H1 (cell line): ENCODE measurements around the gene TMEM51. TPM values are rescaled to one million over a fixed set of nuclear protein-coding genes. Genes with fewer than 3 reads are reported as not detected.

Source experiments
- CTCF ChIA-PET: fragments of 300-600 bp; sonication (Branson Sonifier 250); formaldehyde crosslinking; loops from one replicate; lab custom pipeline; 2021; ENCODE audit not compliant: partially characterized antibody; lab: Charles Lee
- POLR2A ChIA-PET: fragments of 300-600 bp; sonication (Branson Sonifier 250); formaldehyde crosslinking; loops from one replicate; lab custom pipeline; 2021; ENCODE audit warnings: inconsistent platforms; ENCODE audit not compliant: partially characterized antibody; lab: Charles Lee
- DNase-seq, 2 experiments: peaks; one replicate each; pipeline versions ENCODE4 v3.0.0 to v3.0.0-alpha.2; 2010 to 2022; ENCODE audit warnings: low spot score in 2 of 2, low read depth in 1 of 2, mixed read lengths in 1 of 2
- FAIRE-seq: peaks from 2 replicates; lab custom pipeline; 2011; peaks lifted over from hg19 to GRCh38; lab: Jason Lieb, UNC
- H2AFZ ChIP-seq: 2 replicates; pipeline ENCODE4 v1.8.1; 2012; ENCODE audit warnings: low read length, inconsistent platforms
- H2AK5ac ChIP-seq: 2 replicates; pipeline ENCODE4 v1.6.1; 2013; ENCODE audit warnings: low read depth, low read length
- H2BK120ac ChIP-seq: replicated peaks from 2 replicates; pipeline ENCODE3; 2013; ENCODE audit warnings: low read depth, low read length, inconsistent platforms
- H2BK12ac ChIP-seq: 2 replicates; pipeline ENCODE4 v1.6.1; 2013; ENCODE audit warnings: low read depth, low read length
- H2BK15ac ChIP-seq: 2 replicates; pipeline ENCODE4 v1.6.1; 2013; ENCODE audit warnings: low read length
- H2BK20ac ChIP-seq: 2 replicates; pipeline ENCODE4 v1.6.1; 2013; ENCODE audit warnings: low read length
- H2BK5ac ChIP-seq: 2 replicates; pipeline ENCODE4 v1.6.1; 2013; ENCODE audit warnings: low read depth, low read length
- H3K14ac ChIP-seq: 2 replicates; pipeline ENCODE4 v1.6.1; 2013; ENCODE audit warnings: inconsistent platforms; ENCODE audit not compliant: insufficient read length
- H3K18ac ChIP-seq: 2 replicates; pipeline ENCODE4 v1.6.1; 2013; ENCODE audit warnings: low read length; ENCODE audit errors: extremely low read depth
- H3K23ac ChIP-seq: 2 replicates; pipeline ENCODE4 v1.6.1; 2013; ENCODE audit warnings: inconsistent platforms; ENCODE audit not compliant: insufficient read length
- H3K23me2 ChIP-seq: 2 replicates; pipeline ENCODE4 v1.6.1; 2013; ENCODE audit warnings: low read depth, low read length
- H3K27ac ChIP-seq: 2 replicates; pipeline ENCODE4 v1.6.1; 2011; ENCODE audit warnings: low read depth, low read length, inconsistent platforms
- H3K27me3 ChIP-seq, 4 experiments: replicated peaks in 1 of 4; 1 replicate in 1 of 4; 2 replicates in 3 of 4; pipeline versions ENCODE4 v1.6.1 to v1.8.1; 2011 to 2013; ENCODE audit warnings: low read length in 3 of 4, mild to moderate bottlenecking in 3 of 4, inconsistent platforms in 2 of 4, mixed read lengths in 2 of 4, moderate library complexity in 1 of 4; ENCODE audit not compliant: control insufficient read depth in 3 of 4, insufficient read depth in 3 of 4; ENCODE audit errors: extremely low read depth in 1 of 4
- H3K36me3 ChIP-seq, 4 experiments: 2 replicates each; pipeline versions ENCODE4 v1.6.1 to v1.8.1; 2011 to 2013; ENCODE audit warnings: mild to moderate bottlenecking in 4 of 4, low read length in 3 of 4, moderate library complexity in 2 of 4, control low read depth in 1 of 4, inconsistent platforms in 1 of 4; ENCODE audit not compliant: insufficient read depth in 4 of 4, control insufficient read depth in 2 of 4
- H3K4ac ChIP-seq: replicated peaks from 2 replicates; pipeline ENCODE3; 2013; ENCODE audit warnings: low read length, low read depth, mixed read lengths, inconsistent platforms; ENCODE audit not compliant: insufficient read length
- H3K4me1 ChIP-seq, 4 experiments: replicated peaks in 1 of 4; 1 replicate in 1 of 4; 2 replicates in 3 of 4; pipeline versions ENCODE4 v1.6.1 to v1.8.1; 2011 to 2013; ENCODE audit warnings: low read length in 3 of 4, inconsistent platforms in 2 of 4, mixed read lengths in 1 of 4; ENCODE audit not compliant: insufficient read depth in 4 of 4, control insufficient read depth in 3 of 4
- H3K4me2 ChIP-seq, 2 experiments: 2 replicates each; pipeline versions ENCODE4 v1.6.1 to v1.8.1; 2011 to 2013; ENCODE audit warnings: low read depth in 2 of 2, low read length in 2 of 2, control low read depth in 1 of 2, inconsistent platforms in 1 of 2, mild to moderate bottlenecking in 1 of 2; ENCODE audit not compliant: insufficient read depth in 1 of 2
- H3K4me3 ChIP-seq, 4 experiments: fragments of 200-600, 300-600 bp in 1 of 4; sonication (generic), shearing (Covaris generic), sonication (Bioruptor Twin) in 1 of 4; 2 replicates each; pipeline versions ENCODE4 v1.5.1 to v1.8.1; 2011 to 2016; ENCODE audit warnings: low read length in 4 of 4, low read depth in 3 of 4, control low read depth in 2 of 4, inconsistent platforms in 2 of 4, mild to moderate bottlenecking in 2 of 4, mixed read lengths in 1 of 4, moderate library complexity in 1 of 4; ENCODE audit not compliant: insufficient read depth in 2 of 4; ENCODE audit errors: extremely low read depth in 1 of 4
- H3K56ac ChIP-seq: replicated peaks from 2 replicates; pipeline ENCODE3; 2013; ENCODE audit warnings: low read depth, mild to moderate bottlenecking, mixed read lengths, low read length, inconsistent platforms; ENCODE audit not compliant: insufficient read length
- H3K79me1 ChIP-seq: 2 replicates; pipeline ENCODE4 v1.6.1; 2013; ENCODE audit warnings: low read depth, low read length, control low read depth
- H3K79me2 ChIP-seq, 2 experiments: 2 replicates each; pipeline versions ENCODE4 v1.6.1 to v1.8.1; 2012 to 2013; ENCODE audit warnings: low read length in 2 of 2, mild to moderate bottlenecking in 2 of 2, inconsistent platforms in 1 of 2; ENCODE audit not compliant: insufficient read depth in 2 of 2, control insufficient read depth in 1 of 2
- H3K9ac ChIP-seq, 4 experiments: replicated peaks in 1 of 4; 1 replicate in 1 of 4; 2 replicates in 3 of 4; pipeline versions ENCODE4 v1.6.1 to v1.8.1; 2011 to 2013; ENCODE audit warnings: low read depth in 3 of 4, low read length in 3 of 4, control low read depth in 2 of 4, mild to moderate bottlenecking in 2 of 4, moderate library complexity in 2 of 4, inconsistent platforms in 1 of 4; ENCODE audit errors: extremely low read depth in 1 of 4
- H3K9me3 ChIP-seq, 2 experiments: 2 replicates each; pipeline versions ENCODE4 v1.6.1 to v1.8.1; 2012 to 2013; ENCODE audit warnings: mild to moderate bottlenecking in 2 of 2, moderate library complexity in 2 of 2, control low read depth in 1 of 2, inconsistent platforms in 1 of 2, low read depth in 1 of 2, low read length in 1 of 2, mixed read lengths in 1 of 2; ENCODE audit not compliant: insufficient read depth in 2 of 2
- H4K20me1 ChIP-seq, 2 experiments: replicated peaks in 1 of 2; 2 replicates each; pipeline versions ENCODE3 to v1.8.1; 2011 to 2013; ENCODE audit warnings: inconsistent platforms in 2 of 2, low read length in 2 of 2, mild to moderate bottlenecking in 1 of 2; ENCODE audit not compliant: insufficient read depth in 2 of 2, control insufficient read depth in 1 of 2
- H4K5ac ChIP-seq: 2 replicates; pipeline ENCODE4 v1.6.1; 2013; ENCODE audit warnings: low read length, low read depth, mixed read lengths, inconsistent platforms; ENCODE audit not compliant: insufficient read length
- H4K8ac ChIP-seq: 2 replicates; pipeline ENCODE4 v1.8.0; 2013; ENCODE audit warnings: mild to moderate bottlenecking, moderate library complexity, low read length, inconsistent platforms; ENCODE audit not compliant: insufficient read depth; ENCODE audit errors: extremely low read depth
- H4K91ac ChIP-seq: replicated peaks from 2 replicates; pipeline ENCODE3; 2013; ENCODE audit warnings: low read length, mixed read lengths, inconsistent platforms; ENCODE audit not compliant: insufficient read length
- ASH2L ChIP-seq: fragments of 200-600, 300-600 bp; sonication (generic); IDR thresholded peaks from one replicate; pipeline ENCODE4 v1.7.1; 2017; ENCODE audit warnings: low read length
- EP300 ChIP-seq, 2 experiments: IDR thresholded peaks; 1 replicate in 1 of 2; 2 replicates in 1 of 2; pipeline ENCODE4 v1.6.1; 2011 to 2012; ENCODE audit warnings: low read depth in 2 of 2, low read length in 2 of 2, mild to moderate bottlenecking in 2 of 2, borderline replicate concordance in 1 of 2, inconsistent platforms in 1 of 2, moderate library complexity in 1 of 2
- FOSL1 ChIP-seq: IDR thresholded peaks from 2 replicates; pipeline ENCODE4 v1.6.1; 2011; ENCODE audit warnings: mild to moderate bottlenecking, low read depth, low read length, moderate library complexity; ENCODE audit not compliant: insufficient read depth
- GTF2F1 ChIP-seq: IDR thresholded peaks from 2 replicates; pipeline ENCODE4 v1.6.1; 2012; ENCODE audit warnings: low read depth, low read length, improper control_type of control experiment, borderline replicate concordance
- KDM5A ChIP-seq: fragments of 200-600 bp; IDR thresholded peaks from 2 replicates; pipeline ENCODE4 v1.7.1; 2012; ENCODE audit warnings: mild to moderate bottlenecking, low read length, inconsistent platforms, mixed read lengths
- RBBP5 ChIP-seq: IDR thresholded peaks from 2 replicates; pipeline ENCODE4 v1.7.1; 2012; ENCODE audit warnings: low read depth, mild to moderate bottlenecking, inconsistent platforms, low read length, moderate library complexity, borderline replicate concordance
- RNF2 ChIP-seq: fragments of 200-900, 300-1000 bp; sonication (generic); IDR thresholded peaks from 2 replicates; pipeline ENCODE4 v1.7.1; 2016; ENCODE audit warnings: borderline replicate concordance, low read depth, mild to moderate bottlenecking, antibody characterized with exemption, low read length; ENCODE audit not compliant: poor library complexity, severe bottlenecking; ENCODE audit errors: missing control alignments
- SP1 ChIP-seq: IDR thresholded peaks from 2 replicates; pipeline ENCODE4 v1.6.1; 2011; ENCODE audit warnings: low read depth, low read length
- SP4 ChIP-seq: IDR thresholded peaks from 2 replicates; pipeline ENCODE4 v1.6.1; 2012; ENCODE audit warnings: low read length, inconsistent platforms
- TBP ChIP-seq: IDR thresholded peaks from 2 replicates; pipeline ENCODE4 v1.6.1; 2011; ENCODE audit warnings: low read depth, low read length, improper control_type of control experiment
- TCF12 ChIP-seq: IDR thresholded peaks from 2 replicates; pipeline ENCODE4 v1.6.1; 2011; ENCODE audit warnings: low read depth, mild to moderate bottlenecking, low read length
- TEAD4 ChIP-seq: IDR thresholded peaks from 2 replicates; pipeline ENCODE4 v1.6.1; 2012; ENCODE audit warnings: low read depth, low read length, inconsistent platforms, mixed read lengths
- ZNF274 ChIP-seq: IDR thresholded peaks from 2 replicates; pipeline ENCODE4 v1.7.0; 2012; ENCODE audit warnings: low read length, borderline replicate concordance; ENCODE audit errors: extremely low read depth
- WGBS, 2 experiments: shearing (Covaris generic) in 1 of 2; methylation state at CpG; one replicate each; pipeline versions ENCODE4 v1.1.6 to v1.1.7; 2013 to 2015; ENCODE audit warnings: low lambda C conversion rate in 2 of 2, mixed read lengths in 2 of 2, inconsistent platforms in 1 of 2, low coverage in 1 of 2, missing lambda C conversion rate in 1 of 2; ENCODE audit not compliant: insufficient replicate concordance in 2 of 2, insufficient coverage in 1 of 2, insufficient read length in 1 of 2; ENCODE audit errors: extremely low coverage in 1 of 2, missing lambda C conversion rate in 1 of 2; 5-methylcytosine and 5-hydroxymethylcytosine counted together
- polyA plus RNA-seq, 7 experiments: library from polyadenylated mRNA; depleted of rRNA in 3 of 7; stranded (reverse) in 5 of 7; unstranded in 2 of 7; fragments of >200 nt in 5 of 7; fragments of 200-250 nt in 2 of 7; gene quantifications; 1 replicate in 5 of 7; 2 replicates in 1 of 7; 4 replicates in 1 of 7; pipeline versions ENCODE4 v1.2.1 to v1.2.3, GENCODE V29; 2011 to 2013; ENCODE audit warnings: missing spikeins in 2 of 7, mixed read lengths in 2 of 7
- total RNA-seq: library from RNA; stranded (reverse); fragmentation: NEBNext Ultra II Directional; extraction: Animal tissue kit (Norgen Biotek cat#: 25700); gene quantifications from 2 replicates; pipeline ENCODE4 v1.2.1, GENCODE V29; 2021

Gene TMEM51
- total and polyA plus RNA-seq, 2 of the 8 experiments (the other 6 are each of a cell fraction or from before 2014, with no cell fraction given): 9.9 to 10.7 TPM

GRCh38 chr1:15124362-15125100 lies 29.0 kb upstream of the TMEM51 start:
- no peaks in the 10 kb centered on the region for H3K27me3 ChIP-seq
- H3K23me2 ChIP-seq: no peaks in the 10 kb centered on the region
- WGBS, 2 experiments: 87% methylated on average over 25 of the region's 25 CpGs; no CpG with 5 or more reads in 1 of the 2 experiments
- no peak overlapping the region for H3K56ac ChIP-seq
- H3K27ac ChIP-seq: no peak overlapping the region
- no peak overlapping the region for H3K4me2 ChIP-seq
- DNase-seq: no peak
- CTCF ChIA-PET: interaction anchor here (0.6 to 4.8 kb wide), 2 partner anchors 13 kb away, joined by 3 to 24 read pairs; no protein-coding TSS in a partner anchor
- H3K23ac ChIP-seq: no peak overlapping the region
- no peak overlapping the region for H2AFZ ChIP-seq
- H3K9me3 ChIP-seq: peaks cover 0 to 3% of the 10 kb centered on the region in 2 experiments; a peak in 1 of 4 replicates
- H4K20me1 ChIP-seq: no peaks in the 10 kb centered on the region
- H4K8ac ChIP-seq: no peak overlapping the region; the same call in 1 of the 2 replicates
- H2AK5ac ChIP-seq: no peak overlapping the region
- no peak overlapping the region for H2BK120ac ChIP-seq
- H3K4me1 ChIP-seq: no peaks in the 10 kb centered on the region
- no peaks in the 10 kb centered on the region for H3K79me1 ChIP-seq
- H4K91ac ChIP-seq: no peak overlapping the region
- no peaks in the 10 kb centered on the region for H3K79me2 ChIP-seq
- H3K4ac ChIP-seq: no peak overlapping the region
- no peak for FAIRE-seq
- H2BK15ac ChIP-seq: no peak overlapping the region
- no peak overlapping the region for H3K18ac ChIP-seq
- no peak overlapping the region for H3K9ac ChIP-seq
- H4K5ac ChIP-seq: no peak overlapping the region
- H3K14ac ChIP-seq: no peak overlapping the region
- H3K36me3 ChIP-seq: no peaks in the 10 kb centered on the region
- H2BK20ac ChIP-seq: 0 out of 2 replicates have a peak overlapping the region, but pooled peaks have one; percentile 15
- no peak overlapping the region for H2BK5ac ChIP-seq
- H2BK12ac ChIP-seq: no peak overlapping the region
- no peak overlapping the region for H3K4me3 ChIP-seq
- POLR2A ChIA-PET: no interaction called here
- TF ChIP-seq TEAD4 (no peak), TBP (no peak), EP300 (IDR thresholded peaks at IDR 0.05; ENCODE audit: borderline replicate concordance in 1 of 2, low read depth in 2 of 2, low read length in 2 of 2) (no peak), FOSL1 (no peak), ASH2L (no peak), RNF2 (no peak), GTF2F1 (no peak), SP1 (no peak), SP4 (no peak), KDM5A (no peak), RBBP5 (no peak), TCF12 (no peak), ZNF274 (no peak)
